Measurements from ENCODE around the gene DCPS.
"Not testable (repeated sequence)": the region's sequence is repeated elsewhere in the genome, so short reads cannot be mapped to it uniquely, and the experiment has no call there.

DCPS gene

GRCh38 chr11:126303623-126304456, at the start of gene DCPS:
DCPS (plus strand) TSS chr11:126304060; CDS start chr11:126304081, 21 bp downstream.
- peak; percentile 91 for DNase-seq

- no peak for DNase-seq
Measured at GRCh38 chr11:126254819-126255218, 49.0 kb upstream of the DCPS start.

- DNase-seq: not testable (repeated sequence)
Measured at GRCh38 chr11:126255507-126255906, 48.4 kb upstream of the DCPS start.

GRCh38 chr11:126256216-126256615, 47.6 kb upstream of the DCPS start:
- no peak for DNase-seq

- DNase-seq: no peak
Measured at GRCh38 chr11:126257144-126257543, 46.7 kb upstream of the DCPS start.

- DNase-seq: no peak
Measured at GRCh38 chr11:126257764-126258163, 46.1 kb upstream of the DCPS start.

GRCh38 chr11:126262216-126262615, 41.6 kb upstream of the DCPS start:
- no peak for DNase-seq

- no peak for DNase-seq
Measured at GRCh38 chr11:126263489-126263888, 40.4 kb upstream of the DCPS start.

GRCh38 chr11:126265811-126266210, 38.0 kb upstream of the DCPS start:
- DNase-seq: peak; percentile 32

- no peak for DNase-seq
Measured at GRCh38 chr11:126267650-126268049, 36.2 kb upstream of the DCPS start.

- DNase-seq: no peak
Measured at GRCh38 chr11:126268361-126268707, 35.5 kb upstream of the DCPS start.

- DNase-seq: peak; percentile 99
Measured at GRCh38 chr11:126268708-126269579, 34.9 kb upstream of the DCPS start, which contains the start of the genes FOXRED1 and SRPRA. FOXRED1 (plus strand) TSS chr11:126269154; CDS start chr11:126269207, 53 bp downstream. SRPRA (minus strand) TSS chr11:126268895; CDS start chr11:126268804, 91 bp downstream.

- no peak for DNase-seq
Measured at GRCh38 chr11:126277322-126277721, 26.5 kb upstream of the DCPS start.

- DNase-seq: no peak
Measured at GRCh38 chr11:126277780-126278179, 26.1 kb upstream of the DCPS start.

- peak; percentile 36 for DNase-seq
Measured at GRCh38 chr11:126279191-126279590, 24.7 kb upstream of the DCPS start.

- peak; percentile 24 for DNase-seq
Measured at GRCh38 chr11:126280595-126280994, 23.3 kb upstream of the DCPS start.

GRCh38 chr11:126281245-126281644, 22.6 kb upstream of the DCPS start:
- DNase-seq: no peak

GRCh38 chr11:126281666-126282175, 22.1 kb upstream of the DCPS start:
- DNase-seq: no peak

GRCh38 chr11:126282361-126282735, 21.5 kb upstream of the DCPS start:
- DNase-seq: peak; percentile 62

- peak; percentile 69 for DNase-seq
Measured at GRCh38 chr11:126282736-126283591, 20.9 kb upstream of the DCPS start, which contains the start of gene TIRAP. TIRAP (plus strand) TSS chr11:126283093; CDS start chr11:126290895, 7,802 bp downstream.

- peak; percentile 94 for DNase-seq
Measured at GRCh38 chr11:126284829-126285228, 19.0 kb upstream of the DCPS start.

- no peak for DNase-seq
Measured at GRCh38 chr11:126288237-126288636, 15.6 kb upstream of the DCPS start.

All from hematopoietic multipotent progenitor cell treated with erythropoietin and hydrocortisone succinate and interleukin-3 and kit ligand, for 6 days (in vitro differentiated cells).